Measurements from ENCODE around the gene GAS2L3. TPM values are rescaled to one million over a fixed set of nuclear protein-coding genes. Genes with fewer than 3 reads are reported as not detected.

Gene GAS2L3
- total RNA-seq, 2 donors from 2014 or later = 2.1 to 2.3 TPM

DNA sequence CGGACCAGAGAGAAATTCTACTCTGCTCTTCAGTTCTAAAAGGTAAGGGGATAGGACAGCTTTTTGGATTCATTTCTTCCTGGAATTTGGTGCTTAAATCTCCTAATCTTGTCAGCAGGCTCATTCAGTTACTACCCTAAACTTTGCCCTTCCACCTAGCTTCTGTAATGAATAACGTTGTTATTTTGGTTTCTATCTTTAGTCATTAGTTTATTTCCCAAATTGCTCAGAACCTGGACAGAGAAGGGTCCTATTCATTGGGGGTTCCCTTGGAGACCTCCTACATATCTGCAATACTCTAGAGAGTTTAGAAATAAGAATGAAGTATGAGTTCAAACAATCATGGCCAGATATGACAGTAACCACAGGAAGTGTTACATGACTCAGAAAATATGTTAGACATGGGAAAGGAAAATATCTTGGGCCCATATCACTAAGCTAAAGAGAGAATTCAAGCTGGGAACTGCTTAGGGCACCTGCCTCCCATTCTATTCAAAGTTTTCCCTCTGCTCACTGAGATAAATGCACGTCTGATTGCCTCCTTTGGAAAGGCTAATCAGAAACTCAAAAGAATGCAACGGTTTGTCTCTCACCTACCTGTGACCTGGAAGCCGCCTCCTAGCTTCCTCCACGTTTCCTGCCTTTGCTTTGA lies 87.9 kb downstream of the GAS2L3 start:
- TF ChIP-seq, protein P1, sequence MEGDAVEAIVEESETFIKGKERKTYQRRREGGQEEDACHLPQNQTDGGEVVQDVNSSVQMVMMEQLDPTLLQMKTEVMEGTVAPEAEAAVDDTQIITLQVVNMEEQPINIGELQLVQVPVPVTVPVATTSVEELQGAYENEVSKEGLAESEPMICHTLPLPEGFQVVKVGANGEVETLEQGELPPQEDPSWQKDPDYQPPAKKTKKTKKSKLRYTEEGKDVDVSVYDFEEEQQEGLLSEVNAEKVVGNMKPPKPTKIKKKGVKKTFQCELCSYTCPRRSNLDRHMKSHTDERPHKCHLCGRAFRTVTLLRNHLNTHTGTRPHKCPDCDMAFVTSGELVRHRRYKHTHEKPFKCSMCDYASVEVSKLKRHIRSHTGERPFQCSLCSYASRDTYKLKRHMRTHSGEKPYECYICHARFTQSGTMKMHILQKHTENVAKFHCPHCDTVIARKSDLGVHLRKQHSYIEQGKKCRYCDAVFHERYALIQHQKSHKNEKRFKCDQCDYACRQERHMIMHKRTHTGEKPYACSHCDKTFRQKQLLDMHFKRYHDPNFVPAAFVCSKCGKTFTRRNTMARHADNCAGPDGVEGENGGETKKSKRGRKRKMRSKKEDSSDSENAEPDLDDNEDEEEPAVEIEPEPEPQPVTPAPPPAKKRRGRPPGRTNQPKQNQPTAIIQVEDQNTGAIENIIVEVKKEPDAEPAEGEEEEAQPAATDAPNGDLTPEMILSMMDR (IDR thresholded peaks at IDR 0.05) = no peak
- no peak for TF ChIP-seq POLR2A (IDR thresholded peaks at IDR 0.05)
- 34 to 35% methylated on average over 6 of the region's 6 CpGs for WGBS, 2 donors
- ATAC-seq (no peak), DNase-seq (no peak)
- no peaks in the 10 kb centered on the region for H3K36me3 ChIP-seq (replicated peaks in 1 of 2; ENCODE audit: insufficient read depth in 1 of 2, low read depth in 2 of 2)
- H3K4me3 ChIP-seq = no peak overlapping the region
- no peak overlapping the region for H3K27ac ChIP-seq
- intact Hi-C loops (cut with DNase I) = no loop called here
- no peaks in the 10 kb centered on the region for H3K4me1 ChIP-seq
- no peaks in the 10 kb centered on the region for H3K9me3 ChIP-seq
- no peaks in the 10 kb centered on the region for H3K27me3 ChIP-seq

DNA sequence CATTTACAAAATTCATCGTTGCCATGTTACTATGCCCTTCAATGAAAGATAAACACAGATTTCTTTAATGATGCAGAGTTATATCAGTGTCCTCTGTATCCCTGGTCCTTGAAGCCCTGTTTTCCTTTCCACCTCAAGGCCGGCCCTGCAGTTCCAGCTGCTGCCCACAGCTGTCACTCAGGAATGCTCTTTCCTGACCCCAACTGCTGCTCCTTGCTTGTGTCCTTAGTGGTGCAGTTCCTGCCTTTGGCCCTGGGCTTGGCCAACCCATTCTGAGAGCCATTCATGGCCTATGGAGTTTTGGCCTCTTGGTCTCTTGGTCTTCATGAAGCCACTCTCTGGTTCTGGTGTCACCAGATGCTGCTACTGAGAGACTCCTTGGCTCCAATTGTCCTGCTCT lies 93.1 kb downstream of the GAS2L3 start:
- Histone ChIP-seq H3K27ac (no peak overlapping the region), H3K9me3 (no peaks in the 10 kb centered on the region), H3K4me3 (no peak overlapping the region), H3K36me3 (replicated peaks in 1 of 2; ENCODE audit: insufficient read depth in 1 of 2, low read depth in 2 of 2) (no peaks in the 10 kb centered on the region), H3K4me1 (no peaks in the 10 kb centered on the region), H3K27me3 (no peaks in the 10 kb centered on the region)
- ATAC-seq (no peak), DNase-seq (no peak)
- TF ChIP-seq, protein P1 (IDR thresholded peaks at IDR 0.05) = no peak
- TF ChIP-seq POLR2A (IDR thresholded peaks at IDR 0.05) = no peak
- WGBS, 2 donors = 38 to 55% methylated on average over 2 of the region's 2 CpGs
- intact Hi-C loops (cut with DNase I) = no loop called here

DNA sequence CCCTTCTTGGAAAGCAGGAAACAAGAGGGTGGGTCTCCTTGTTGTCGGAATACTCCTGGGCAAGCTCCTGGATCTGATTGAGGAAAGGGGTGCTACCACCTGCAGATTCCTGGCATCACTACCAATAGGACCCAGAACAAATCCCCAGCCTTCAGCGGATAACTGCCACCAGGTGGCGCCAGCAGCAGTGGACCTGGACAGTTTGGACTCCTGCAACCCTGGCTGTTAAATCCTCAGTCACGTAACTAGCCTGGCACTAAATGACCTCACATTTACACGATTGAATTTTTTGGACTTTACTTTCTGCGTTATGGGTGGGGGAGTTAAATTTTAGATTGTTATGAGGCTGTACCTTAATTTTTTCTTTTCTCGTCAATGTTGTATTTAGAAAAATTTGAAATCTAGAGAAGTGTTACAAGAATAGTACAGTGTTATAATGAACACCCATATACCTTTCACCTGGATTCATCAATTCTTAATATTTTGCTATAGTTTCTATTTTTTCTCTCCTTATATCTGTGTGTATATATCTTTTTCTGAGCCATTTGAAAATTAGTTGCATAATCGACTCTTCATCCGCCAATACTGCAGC lies 95.6 kb downstream of the GAS2L3 start:
- peak; percentile 82 for ATAC-seq

DNA sequence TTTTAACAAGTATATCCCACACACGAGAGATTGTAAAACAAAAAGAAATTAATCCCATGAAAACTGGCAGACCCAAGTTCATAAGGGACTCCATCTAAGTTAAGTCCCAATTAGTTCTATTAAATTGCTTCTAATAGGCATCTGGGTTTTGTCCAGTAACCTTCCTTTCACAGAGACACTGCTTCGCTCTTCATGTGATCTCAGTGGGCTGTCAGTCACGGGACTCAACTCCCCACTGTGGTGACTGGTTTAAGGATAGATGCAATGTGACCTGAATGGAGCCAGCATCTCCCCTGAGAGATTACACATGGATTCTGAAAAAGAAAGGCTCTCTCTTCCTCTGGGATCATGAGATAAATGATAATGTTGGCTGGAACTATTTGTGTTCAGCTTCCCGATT lies 96.4 kb downstream of the GAS2L3 start:
- 56 to 84% methylated on average over 4 of the region's 4 CpGs for WGBS, 2 donors
- no peaks in the 10 kb centered on the region for H3K36me3 ChIP-seq (replicated peaks in 1 of 2; ENCODE audit: insufficient read depth in 1 of 2, low read depth in 2 of 2)
- H3K4me3 ChIP-seq = no peak overlapping the region
- TF ChIP-seq, protein P1 (IDR thresholded peaks at IDR 0.05) = no peak
- no peak overlapping the region for H3K27ac ChIP-seq
- H3K27me3 ChIP-seq = no peaks in the 10 kb centered on the region
- intact Hi-C loops (cut with DNase I) = no loop called here
- DNase-seq (no peak), ATAC-seq (no peak)
- H3K9me3 ChIP-seq = no peaks in the 10 kb centered on the region
- no peaks in the 10 kb centered on the region for H3K4me1 ChIP-seq

More for the DNA sequence above, 95.6 kb downstream of the GAS2L3 start:
- intact Hi-C loops (cut with DNase I) = no loop called here
- Histone ChIP-seq H3K27ac (no peak overlapping the region), H3K27me3 (no peaks in the 10 kb centered on the region), H3K4me1 (no peaks in the 10 kb centered on the region), H3K9me3 (no peaks in the 10 kb centered on the region), H3K4me3 (no peak overlapping the region), H3K36me3 (replicated peaks in 1 of 2; ENCODE audit: insufficient read depth in 1 of 2, low read depth in 2 of 2) (no peaks in the 10 kb centered on the region)
- TF ChIP-seq POLR2A (IDR thresholded peaks at IDR 0.05) = no peak
- TF ChIP-seq, protein P1 (IDR thresholded peaks at IDR 0.05) = peak; percentile 61 to 74 (median 68)
- DNase-seq = peak; percentile 73 to 82 (median 77)
- 27 to 30% methylated on average over 9 of the region's 9 CpGs for WGBS, 2 donors
